K562 (cell line): ENCODE data around the gene DCAF11.

Experiments used
- CBX8 ChIP-seq: fragments of 200-600 bp; sonication (generic); IDR thresholded peaks from 2 replicates; pipeline ENCODE4 v1.6.1; 2012; ENCODE audit warnings: borderline replicate concordance, mixed run types, low read depth, mild to moderate bottlenecking, moderate library complexity, mixed read lengths, low read length, control low read depth, inconsistent platforms; ENCODE audit not compliant: poor library complexity, severe bottlenecking; ENCODE audit errors: extremely low read depth
- EP300 ChIP-seq: IDR thresholded peaks from 2 replicates; pipeline ENCODE4 v1.6.1; 2012; ENCODE audit warnings: low read length, improper control_type of control experiment
- GATAD2A ChIP-seq: fragments of 450-650 bp; IDR thresholded peaks from 2 replicates; pipeline ENCODE4 v1.6.1; 2017
- ILK ChIP-seq: fragments of 450-650 bp; IDR thresholded peaks from 2 replicates; pipeline ENCODE4 v1.6.1; 2016; ENCODE audit warnings: missing genetic modification characterization, low read depth, mild to moderate bottlenecking, missing compliant biosample characterization, moderate library complexity, borderline replicate concordance
- MEIS2 ChIP-seq: fragments of 450-650 bp; IDR thresholded peaks from 2 replicates; pipeline ENCODE4 v1.6.1; 2014; ENCODE audit warnings: mild to moderate bottlenecking; ENCODE audit not compliant: partially characterized antibody
- NFIC ChIP-seq: fragments of 450-650 bp; IDR thresholded peaks from 2 replicates; pipeline ENCODE4 v1.6.1; 2017; ENCODE audit warnings: mild to moderate bottlenecking, inconsistent platforms
- POLR2AphosphoS5 ChIP-seq: IDR thresholded peaks from 2 replicates; pipeline ENCODE4 v1.6.1; 2011; ENCODE audit warnings: mild to moderate bottlenecking, low read depth, low read length, moderate library complexity; ENCODE audit not compliant: control insufficient read depth, insufficient read depth
- RAD51 ChIP-seq: fragments of 450-650 bp; IDR thresholded peaks from 2 replicates; pipeline ENCODE4 v1.7.1; 2016; ENCODE audit warnings: low read depth, mild to moderate bottlenecking, borderline replicate concordance
- SMC3 ChIP-seq: conservative IDR thresholded peaks from 2 replicates; pipeline ENCODE4 v1.6.1; 2011; ENCODE audit warnings: low read depth, low read length, improper control_type of control experiment; ENCODE audit not compliant: insufficient read depth
- STAG1 ChIP-seq: sonication (generic); formaldehyde crosslinking; IDR thresholded peaks from 2 replicates; pipeline ENCODE4 v1.5.0; 2020; ENCODE audit warnings: missing genetic modification reagents, borderline replicate concordance
- TCF7 ChIP-seq: sonication (generic); IDR thresholded peaks from 2 replicates; pipeline ENCODE4 v1.6.1; 2016; ENCODE audit warnings: antibody characterized with exemption, borderline replicate concordance
- TF ChIP-seq, protein P1 (sequence below), 3 experiments: IDR thresholded peaks in 2 of 3; conservative IDR thresholded peaks in 1 of 3; 2 replicates each; pipeline ENCODE4 v1.5.1; 2011 to 2012; ENCODE audit warnings: low read length in 3 of 3, mild to moderate bottlenecking in 3 of 3, control low read depth in 2 of 3, improper control_type of control experiment in 1 of 3, inconsistent platforms in 1 of 3, low read depth in 1 of 3, mixed read lengths in 1 of 3, moderate library complexity in 1 of 3; ENCODE audit not compliant: insufficient read depth in 2 of 3
- TF ChIP-seq, protein P2 (sequence below): fragments of 450-650 bp; formaldehyde crosslinking; IDR thresholded peaks from 2 replicates; pipeline ENCODE4 v1.4.0; 2022; ENCODE audit warnings: missing genetic modification characterization

GRCh38 chr14:24129410-24129998 is 14.9 kb downstream of the DCAF11 start:
- no peak for TF ChIP-seq RAD51
- no peak for TF ChIP-seq ILK (tag)
- TF ChIP-seq, protein P1, sequence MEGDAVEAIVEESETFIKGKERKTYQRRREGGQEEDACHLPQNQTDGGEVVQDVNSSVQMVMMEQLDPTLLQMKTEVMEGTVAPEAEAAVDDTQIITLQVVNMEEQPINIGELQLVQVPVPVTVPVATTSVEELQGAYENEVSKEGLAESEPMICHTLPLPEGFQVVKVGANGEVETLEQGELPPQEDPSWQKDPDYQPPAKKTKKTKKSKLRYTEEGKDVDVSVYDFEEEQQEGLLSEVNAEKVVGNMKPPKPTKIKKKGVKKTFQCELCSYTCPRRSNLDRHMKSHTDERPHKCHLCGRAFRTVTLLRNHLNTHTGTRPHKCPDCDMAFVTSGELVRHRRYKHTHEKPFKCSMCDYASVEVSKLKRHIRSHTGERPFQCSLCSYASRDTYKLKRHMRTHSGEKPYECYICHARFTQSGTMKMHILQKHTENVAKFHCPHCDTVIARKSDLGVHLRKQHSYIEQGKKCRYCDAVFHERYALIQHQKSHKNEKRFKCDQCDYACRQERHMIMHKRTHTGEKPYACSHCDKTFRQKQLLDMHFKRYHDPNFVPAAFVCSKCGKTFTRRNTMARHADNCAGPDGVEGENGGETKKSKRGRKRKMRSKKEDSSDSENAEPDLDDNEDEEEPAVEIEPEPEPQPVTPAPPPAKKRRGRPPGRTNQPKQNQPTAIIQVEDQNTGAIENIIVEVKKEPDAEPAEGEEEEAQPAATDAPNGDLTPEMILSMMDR (IDR thresholded peaks at IDR 0.05 in 2 of 3, conservative IDR thresholded peaks at IDR 0.05 in 1 of 3; ENCODE audit: insufficient read depth in 2 of 3, low read depth in 1 of 3, low read length in 3 of 3): no peak
- no peak for TF ChIP-seq CBX8
- TF ChIP-seq, protein P2, sequence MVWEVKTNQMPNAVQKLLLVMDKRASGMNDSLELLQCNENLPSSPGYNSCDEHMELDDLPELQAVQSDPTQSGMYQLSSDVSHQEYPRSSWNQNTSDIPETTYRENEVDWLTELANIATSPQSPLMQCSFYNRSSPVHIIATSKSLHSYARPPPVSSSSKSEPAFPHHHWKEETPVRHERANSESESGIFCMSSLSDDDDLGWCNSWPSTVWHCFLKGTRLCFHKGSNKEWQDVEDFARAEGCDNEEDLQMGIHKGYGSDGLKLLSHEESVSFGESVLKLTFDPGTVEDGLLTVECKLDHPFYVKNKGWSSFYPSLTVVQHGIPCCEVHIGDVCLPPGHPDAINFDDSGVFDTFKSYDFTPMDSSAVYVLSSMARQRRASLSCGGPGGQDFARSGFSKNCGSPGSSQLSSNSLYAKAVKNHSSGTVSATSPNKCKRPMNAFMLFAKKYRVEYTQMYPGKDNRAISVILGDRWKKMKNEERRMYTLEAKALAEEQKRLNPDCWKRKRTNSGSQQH (CRISPR knock-in tag): no peak
- TF ChIP-seq STAG1: no peak
- TF ChIP-seq GATAD2A: no peak
- no peak for TF ChIP-seq MEIS2
- no peak for TF ChIP-seq EP300
- TF ChIP-seq SMC3: no peak
- no peak for TF ChIP-seq TCF7
- no peak for TF ChIP-seq POLR2AphosphoS5
- TF ChIP-seq NFIC: no peak
